PC-9 (cell line): ENCODE data around the gene AOPEP. TPM values are rescaled to one million over a fixed set of nuclear protein-coding genes. Genes with fewer than 3 reads are reported as not detected.
A peak's percentile ranks its signal among the peaks of the same experiment; 100 is the strongest.

Experiments
- BruUV-seq: library from RNA; stranded (reverse); fragments of 400-500 nt; replicated peaks from 2 replicates; lab custom pipeline; 2021; lab: Mats Ljungman, UMichigan
- CTCF ChIA-PET: fragments of 300-600 bp; sonication (Branson Sonifier 250); formaldehyde crosslinking; loops from one replicate; lab custom pipeline; 2022; ENCODE audit warnings: antibody characterized with exemption; lab: Charles Lee
- POLR2A ChIA-PET: fragments of 300-600 bp; sonication (Branson Sonifier 250); formaldehyde crosslinking; loops from one replicate; lab custom pipeline; 2022; ENCODE audit warnings: antibody characterized with exemption; ENCODE audit not compliant: unreplicated experiment; lab: Charles Lee
- DNase-seq, 2 experiments: peaks; one replicate each; pipeline versions ENCODE4 v3.0.0 to v3.0.0-alpha.2; 2015 to 2022; ENCODE audit warnings: mixed read lengths in 1 of 2
- H2AFZ ChIP-seq: fragments of 200-600 bp; sonication (generic); 2 replicates; pipeline ENCODE4 v1.8.1; 2017; ENCODE audit warnings: antibody characterized with exemption
- H3F3A ChIP-seq: fragments of 200-600 bp; sonication (generic); 2 replicates; pipeline ENCODE4 v1.8.1; 2017; ENCODE audit warnings: antibody characterized with exemption, mild to moderate bottlenecking, low read depth; ENCODE audit not compliant: insufficient read depth
- H3K27ac ChIP-seq: fragments of 200-600 bp; sonication (generic); 2 replicates; pipeline ENCODE4 v1.6.1; 2016; ENCODE audit warnings: mixed run types
- H3K27me3 ChIP-seq: fragments of 200-600 bp; sonication (generic); 2 replicates; pipeline ENCODE4 v1.6.1; 2016; ENCODE audit warnings: low read depth, mixed run types; ENCODE audit not compliant: insufficient read depth
- H3K36me3 ChIP-seq: fragments of 200-600 bp; sonication (generic); 2 replicates; pipeline ENCODE4 v1.6.1; 2016; ENCODE audit warnings: low read depth, mixed run types
- H3K4me1 ChIP-seq: fragments of 200-600 bp; sonication (generic); replicated peaks from 2 replicates; pipeline ENCODE4 v1.6.1; 2016; ENCODE audit warnings: mixed run types; ENCODE audit not compliant: insufficient read depth
- H3K4me2 ChIP-seq: fragments of 200-600 bp; sonication (generic); 2 replicates; pipeline ENCODE4 v1.6.1; 2017; ENCODE audit warnings: mixed run types
- H3K4me3 ChIP-seq: fragments of 200-600 bp; sonication (generic); 2 replicates; pipeline ENCODE4 v1.6.1; 2016; ENCODE audit warnings: mixed run types
- H3K79me2 ChIP-seq: fragments of 200-600 bp; sonication (generic); 2 replicates; pipeline ENCODE4 v1.6.1; 2017; ENCODE audit warnings: low read depth, mixed run types
- H3K9me2 ChIP-seq: fragments of 200-600 bp; sonication (generic); 2 replicates; pipeline ENCODE4 v1.8.1; 2017; ENCODE audit warnings: mild to moderate bottlenecking; ENCODE audit not compliant: insufficient read depth
- H3K9me3 ChIP-seq: fragments of 200-600 bp; sonication (generic); 2 replicates; pipeline ENCODE4 v1.8.1; 2016; ENCODE audit warnings: low read depth; ENCODE audit not compliant: insufficient read depth
- H4K20me1 ChIP-seq: fragments of 200-600 bp; sonication (generic); 2 replicates; pipeline ENCODE4 v1.8.1; 2017; ENCODE audit not compliant: insufficient read depth
- EZH2 ChIP-seq: fragments of 200-600 bp; sonication (generic); IDR thresholded peaks from 2 replicates; pipeline ENCODE4 v1.8.0; 2017; ENCODE audit warnings: antibody characterized with exemption, low read depth
- intact Hi-C: fragments of 100-400 bp; cut with micrococcal nuclease; formaldehyde crosslinking; loops from one replicate; pipeline ENCODE4 v1.10.0; 2022; ENCODE audit not compliant: unreplicated experiment
- total RNA-seq: library from RNA; stranded (reverse); gene quantifications from 2 replicates; pipeline ENCODE4 v1.2.3, GENCODE V29; 2021
- TF ChIP-seq, protein P1 (sequence below): fragments of 200-600 bp; sonication (generic); conservative IDR thresholded peaks from 2 replicates; pipeline ENCODE4 v1.6.1; 2017; ENCODE audit warnings: mixed run types, antibody characterized with exemption, mild to moderate bottlenecking, moderate library complexity

AOPEP gene
- total RNA-seq, 1 experiment from 2014 or later: 90.0 TPM

DNA sequence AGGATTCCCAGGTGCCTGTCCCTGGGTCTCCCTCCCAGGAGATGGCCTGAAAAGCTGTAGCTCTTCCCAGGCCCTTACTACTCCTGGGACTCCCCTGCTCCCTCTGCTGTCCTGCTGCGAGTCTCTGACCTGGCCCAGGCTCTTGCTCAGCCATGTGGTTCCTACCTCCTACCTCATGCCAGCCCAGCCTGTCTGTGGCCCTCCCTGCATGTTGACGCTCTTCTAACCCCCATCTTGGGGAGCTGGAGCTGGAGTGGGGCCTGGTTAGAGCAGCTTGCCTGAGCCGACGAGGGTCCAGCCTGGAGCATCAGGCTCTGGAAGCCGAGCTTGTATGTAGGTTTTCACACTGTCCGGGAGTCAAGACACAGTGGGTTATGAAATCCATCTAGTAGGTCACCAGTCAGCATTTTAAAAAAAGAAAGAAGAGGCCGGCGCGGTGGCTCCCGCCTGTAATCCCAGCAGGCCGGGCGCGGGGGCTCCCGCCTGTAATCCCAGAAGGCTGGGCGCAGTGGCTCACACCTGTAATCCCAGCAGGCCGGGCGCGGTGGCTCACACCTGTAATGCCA is 346.6 kb downstream of the AOPEP start:
- intact Hi-C loops: no loop called here

DNA sequence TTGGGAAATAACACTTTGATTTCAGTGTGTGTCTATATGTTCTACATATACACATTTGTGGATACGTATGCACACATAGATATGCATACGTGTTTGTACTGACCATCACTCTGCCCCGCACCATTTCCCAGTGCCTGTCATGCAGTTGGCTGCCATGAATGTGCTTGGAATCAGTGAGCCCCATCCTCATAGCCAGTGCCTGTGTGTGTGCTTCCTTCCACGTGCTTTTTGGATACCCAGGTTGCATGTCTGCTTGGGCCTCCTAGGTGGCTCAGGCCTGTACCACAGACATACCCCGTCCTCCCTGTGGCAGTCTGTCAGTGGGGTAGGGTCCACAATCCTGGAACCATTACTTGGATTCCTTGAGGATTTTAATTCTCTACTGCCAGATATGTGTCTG is 347.4 kb downstream of the AOPEP start:
- H4K20me1 ChIP-seq: peaks cover 87% of the 10 kb centered on the region
- CTCF ChIA-PET: no interaction called here
- H3K27ac ChIP-seq: no peak overlapping the region
- no peak overlapping the region for H2AFZ ChIP-seq
- no peaks in the 10 kb centered on the region for H3K9me3 ChIP-seq
- peaks cover 100% of the 10 kb centered on the region for H3K79me2 ChIP-seq
- H3K4me1 ChIP-seq: no peaks in the 10 kb centered on the region
- peaks cover 38% of the 10 kb centered on the region; the same call in 1 of the 2 replicates for H3F3A ChIP-seq
- no peak overlapping the region for H3K4me3 ChIP-seq
- POLR2A ChIA-PET: no interaction called here
- H3K27me3 ChIP-seq: no peaks in the 10 kb centered on the region
- no TSS peak for BruUV-seq
- DNase-seq: no peak
- no peak for TF ChIP-seq EZH2
- TF ChIP-seq, protein P1, sequence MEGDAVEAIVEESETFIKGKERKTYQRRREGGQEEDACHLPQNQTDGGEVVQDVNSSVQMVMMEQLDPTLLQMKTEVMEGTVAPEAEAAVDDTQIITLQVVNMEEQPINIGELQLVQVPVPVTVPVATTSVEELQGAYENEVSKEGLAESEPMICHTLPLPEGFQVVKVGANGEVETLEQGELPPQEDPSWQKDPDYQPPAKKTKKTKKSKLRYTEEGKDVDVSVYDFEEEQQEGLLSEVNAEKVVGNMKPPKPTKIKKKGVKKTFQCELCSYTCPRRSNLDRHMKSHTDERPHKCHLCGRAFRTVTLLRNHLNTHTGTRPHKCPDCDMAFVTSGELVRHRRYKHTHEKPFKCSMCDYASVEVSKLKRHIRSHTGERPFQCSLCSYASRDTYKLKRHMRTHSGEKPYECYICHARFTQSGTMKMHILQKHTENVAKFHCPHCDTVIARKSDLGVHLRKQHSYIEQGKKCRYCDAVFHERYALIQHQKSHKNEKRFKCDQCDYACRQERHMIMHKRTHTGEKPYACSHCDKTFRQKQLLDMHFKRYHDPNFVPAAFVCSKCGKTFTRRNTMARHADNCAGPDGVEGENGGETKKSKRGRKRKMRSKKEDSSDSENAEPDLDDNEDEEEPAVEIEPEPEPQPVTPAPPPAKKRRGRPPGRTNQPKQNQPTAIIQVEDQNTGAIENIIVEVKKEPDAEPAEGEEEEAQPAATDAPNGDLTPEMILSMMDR: no peak
- H3K4me2 ChIP-seq: no peak overlapping the region
- intact Hi-C loops: no loop called here
- peaks cover 39% of the 10 kb centered on the region for H3K36me3 ChIP-seq
- H3K9me2 ChIP-seq: no peaks in the 10 kb centered on the region

More for the DNA sequence above, 346.6 kb downstream of the AOPEP start:
- ChIA-PET CTCF (no interaction called here), POLR2A (interaction anchor here (0.7 kb wide), 1 partner anchor 12 kb away, joined by 3 read pairs; no protein-coding TSS in a partner anchor)
- no peak for DNase-seq
- Histone ChIP-seq H3K4me3 (no peak overlapping the region), H3K9me2 (no peaks in the 10 kb centered on the region), H3F3A (peaks cover 46% of the 10 kb centered on the region; the same call in 1 of the 2 replicates), H3K36me3 (peaks cover 45% of the 10 kb centered on the region), H3K4me2 (no peak overlapping the region), H3K79me2 (peaks cover 100% of the 10 kb centered on the region), H2AFZ (no peak overlapping the region), H3K27me3 (no peaks in the 10 kb centered on the region), H3K9me3 (no peaks in the 10 kb centered on the region), H3K27ac (0 out of 2 replicates have a peak overlapping the region, but pooled peaks have one; percentile 16), H4K20me1 (peaks cover 85% of the 10 kb centered on the region), H3K4me1 (no peaks in the 10 kb centered on the region)
- no peak for TF ChIP-seq EZH2
- TF ChIP-seq, protein P1: no peak
- BruUV-seq: no TSS peak

DNA sequence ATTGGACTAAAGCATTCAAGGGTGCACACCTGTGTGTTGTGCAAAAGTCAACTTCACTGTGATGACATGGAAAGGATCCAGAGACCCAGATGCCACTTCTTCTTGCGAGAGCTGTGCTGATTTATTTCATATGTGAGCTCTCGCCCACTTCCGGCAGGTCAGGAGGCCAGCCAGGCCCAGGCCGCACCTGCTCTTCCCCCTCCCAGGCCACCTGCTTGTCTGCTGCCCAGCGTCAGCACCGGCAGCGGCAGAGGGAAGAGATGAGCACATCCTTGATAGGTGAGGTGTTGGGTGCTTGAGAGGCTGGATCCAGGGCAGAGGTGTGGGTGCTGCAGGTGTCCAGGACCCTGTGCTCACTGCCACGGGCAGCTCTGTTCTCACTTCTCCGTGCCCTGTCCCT is 348.1 kb downstream of the AOPEP start:
- Histone ChIP-seq H2AFZ (no peak overlapping the region), H3K9me2 (no peaks in the 10 kb centered on the region), H3K4me1 (no peaks in the 10 kb centered on the region), H3F3A (peaks cover 38% of the 10 kb centered on the region), H3K9me3 (no peaks in the 10 kb centered on the region), H3K4me2 (no peak overlapping the region), H3K27ac (no peak overlapping the region), H3K36me3 (peaks cover 33% of the 10 kb centered on the region), H3K27me3 (no peaks in the 10 kb centered on the region), H3K79me2 (peaks cover 100% of the 10 kb centered on the region), H4K20me1 (peaks cover 90% of the 10 kb centered on the region), H3K4me3 (no peak overlapping the region)
- intact Hi-C loops: no loop called here
- no TSS peak for BruUV-seq
- CTCF ChIA-PET: no interaction called here
- POLR2A ChIA-PET: no interaction called here
- DNase-seq: no peak
- TF ChIP-seq, protein P1: no peak
- TF ChIP-seq EZH2: no peak
